Spleen (tissue), 11 donors: ENCODE measurements around the gene PINK1. TPM values are rescaled to one million over a fixed set of nuclear protein-coding genes. Genes with fewer than 3 reads are reported as not detected.

Experiments used
- DNase-seq: peaks from one replicate; pipeline ENCODE4 v3.0.0-alpha.2; 2020
- H3K27ac ChIP-seq, 8 donors: fragments of 200-600 bp; sonication (generic) in 7 of 8; 1 replicate in 4 of 8; 2 replicates in 4 of 8; pipeline versions ENCODE4 v1.5.0 to v1.8.0; 2016 to 2021; ENCODE audit warnings: inconsistent platforms in 4 of 8, mild to moderate bottlenecking in 4 of 8, moderate library complexity in 1 of 8
- H3K27me3 ChIP-seq, 7 donors: fragments of 200-600 bp; sonication (generic) in 6 of 7; replicated peaks in 1 of 7; 1 replicate in 4 of 7; 2 replicates in 3 of 7; pipeline versions ENCODE4 v1.5.0 to v1.8.0; 2016 to 2021; ENCODE audit warnings: inconsistent platforms in 3 of 7, mild to moderate bottlenecking in 1 of 7
- H3K36me3 ChIP-seq, 6 donors: fragments of 200-600 bp; sonication (generic) in 5 of 6; 1 replicate in 4 of 6; 2 replicates in 2 of 6; pipeline versions ENCODE4 v1.5.0 to v1.8.0; 2016 to 2021; ENCODE audit warnings: inconsistent platforms in 2 of 6
- H3K4me1 ChIP-seq, 6 donors: fragments of 200-600 bp; sonication (generic) in 5 of 6; 1 replicate in 3 of 6; 2 replicates in 3 of 6; pipeline versions ENCODE4 v1.5.0 to v1.8.0; 2016 to 2021; ENCODE audit warnings: inconsistent platforms in 3 of 6
- H3K4me3 ChIP-seq, 8 donors: fragments of 200-600 bp; sonication (generic) in 7 of 8; 1 replicate in 4 of 8; 2 replicates in 4 of 8; pipeline versions ENCODE4 v1.5.0 to v1.8.0; 2016 to 2021; ENCODE audit warnings: inconsistent platforms in 4 of 8, mild to moderate bottlenecking in 4 of 8, moderate library complexity in 2 of 8
- H3K9me3 ChIP-seq, 8 donors: fragments of 200-600 bp; sonication (generic) in 7 of 8; 1 replicate in 4 of 8; 2 replicates in 4 of 8; pipeline versions ENCODE4 v1.5.0 to v1.8.0; 2016 to 2021; ENCODE audit warnings: inconsistent platforms in 4 of 8
- CTCF ChIP-seq, 11 experiments: fragments of 200-600 bp in 7 of 11; fragments of 450-650 bp in 4 of 11; sonication (generic) in 4 of 11; IDR thresholded peaks in 8 of 11; conservative IDR thresholded peaks in 3 of 11; 1 replicate in 7 of 11; 2 replicates in 4 of 11; pipeline versions ENCODE4 v1.4.0 to v1.8.0; 2016 to 2021; ENCODE audit warnings: antibody characterized with exemption in 11 of 11, inconsistent platforms in 4 of 11, mild to moderate bottlenecking in 1 of 11
- POLR2A ChIP-seq, 3 donors: fragments of 450-650 bp; IDR thresholded peaks; one replicate each; pipeline ENCODE4 v1.5.1; 2017; ENCODE audit warnings: antibody characterized with exemption in 3 of 3, mild to moderate bottlenecking in 1 of 3
- POLR2AphosphoS5 ChIP-seq, 3 donors: sonication (generic); formaldehyde crosslinking; IDR thresholded peaks; one replicate each; pipeline ENCODE4 v1.5.1; 2017; ENCODE audit warnings: antibody characterized with exemption in 3 of 3
- WGBS, 5 donors: extraction: QIAGEN DNeasy Blood & Tissue Kit in 3 of 5; methylation state at CpG; one replicate each; pipeline versions ENCODE4 v1.1.5 to v1.1.7; 2013 to 2018; 5-methylcytosine and 5-hydroxymethylcytosine counted together
- intact Hi-C: fragments of 100-400 bp; cut with DNase I; formaldehyde crosslinking; loops from one replicate; pipeline ENCODE4 v1.15.0; 2023; ENCODE audit warnings: low total_unique reads
- polyA plus RNA-seq, 3 donors: library from polyadenylated mRNA; stranded (reverse); fragments of 200-250 nt; gene quantifications; one replicate each; pipeline ENCODE4 v1.2.1, GENCODE V29; 2013
- total RNA-seq, 7 donors: library from RNA; depleted of rRNA in 3 of 7; stranded (reverse); fragments of >200 nt in 3 of 7; fragmentation: NEBNext Ultra II Directional in 4 of 7; extraction: Animal tissue kit (Norgen Biotek cat#: 25700) in 4 of 7; gene quantifications; one replicate each; pipeline versions ENCODE4 v1.1.0 to v1.2.1, GENCODE V29; 2016 to 2021
- donor health status: healthy with polysubstance abuse.
- donor health status: DM: no; HTN: no; CAD: no; lungs with moderate emphysema.
- donor health status: DM: no; HTN: no; CAD: no.
- donor health status: Bipolar disorder and iron deficiency.
- donor health status: healthy.
- donor health status: DM: no; HTN: no; CAD: no.
- donor health status: DM: yes; HTN: yes; CAD: no.

The PINK1 gene
- total and polyA plus RNA-seq, 10 donors: 20.3 to 73.4 (median 47.9) TPM

- 78 to 89% (median 84%) methylated on average over 5 of the region's 5 CpGs for WGBS, 5 donors
- TF ChIP-seq POLR2AphosphoS5 (IDR thresholded peaks at IDR 0.05) (no peak), POLR2A (IDR thresholded peaks at IDR 0.05) (no peak), CTCF (IDR thresholded peaks at IDR 0.05 in 8 of 11, conservative IDR thresholded peaks at IDR 0.05 in 3 of 11) (no peak)
- intact Hi-C loops: no loop called here
Observed at GRCh38 chr1:20600156-20600555, 33.1 kb upstream of the PINK1 start.

DNA sequence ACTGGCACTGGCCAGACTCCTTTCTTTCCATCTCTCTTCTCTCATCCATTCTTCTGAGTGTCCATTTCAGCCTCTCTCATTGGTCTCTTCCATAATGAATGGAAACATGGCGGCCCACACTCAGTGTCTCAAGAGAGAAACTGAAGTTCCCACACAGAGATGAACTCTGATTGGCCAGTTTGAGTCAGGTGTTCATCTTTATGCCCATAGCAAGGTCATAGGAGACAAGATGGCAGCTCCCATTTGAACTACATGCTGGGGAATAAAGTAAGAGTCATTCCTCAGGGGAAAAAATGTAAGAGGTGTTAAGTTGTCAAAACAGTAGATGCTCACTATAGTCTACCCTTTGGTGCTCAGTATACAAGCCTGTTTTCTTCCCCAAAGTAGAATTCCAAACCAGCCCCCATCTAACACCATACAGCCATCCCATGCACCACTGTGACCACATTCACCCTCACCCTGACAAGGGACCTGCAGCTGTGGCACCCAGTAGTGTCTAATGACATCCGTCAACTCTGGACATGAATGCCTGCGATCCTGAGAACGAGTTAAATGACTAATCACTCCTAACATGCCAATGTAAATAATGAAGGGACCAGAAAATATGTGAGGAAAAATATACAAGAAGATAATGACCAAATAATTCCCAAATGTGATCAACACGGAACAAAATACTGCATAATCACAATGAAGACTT lies 32.0 kb upstream of the PINK1 start:
- Histone ChIP-seq H3K27me3 (peaks cover 0 to 9% (median 0%) of the 10 kb centered on the region in 7 donors), H3K9me3 (no peaks in the 10 kb centered on the region), H3K4me3 (no peak overlapping the region), H3K36me3 (no peaks in the 10 kb centered on the region), H3K4me1 (peaks cover 0 to 41% (median 4%) of the 10 kb centered on the region in 6 donors), H3K27ac (peak overlapping the region in 2 of 8 donors; percentile 14 to 82)
- DNase-seq: no peak
- intact Hi-C loops: no loop called here
- TF ChIP-seq CTCF (IDR thresholded peaks at IDR 0.05 in 8 of 11, conservative IDR thresholded peaks at IDR 0.05 in 3 of 11) (no peak), POLR2AphosphoS5 (IDR thresholded peaks at IDR 0.05) (no peak), POLR2A (IDR thresholded peaks at IDR 0.05) (no peak)
- 55 to 77% (median 69%) methylated on average over 5 of the region's 5 CpGs for WGBS, 5 donors

More at GRCh38 chr1:20600156-20600555, 33.1 kb upstream of the PINK1 start:
- Histone ChIP-seq H3K4me1 (peaks cover 0 to 51% (median 4%) of the 10 kb centered on the region in 6 donors), H3K9me3 (no peaks in the 10 kb centered on the region), H3K4me3 (no peak overlapping the region), H3K27ac (peak overlapping the region in 2 of 8 donors; percentile 19 to 82), H3K27me3 (peaks cover 0 to 9% (median 0%) of the 10 kb centered on the region in 7 donors), H3K36me3 (no peaks in the 10 kb centered on the region)
- DNase-seq: no peak

DNA sequence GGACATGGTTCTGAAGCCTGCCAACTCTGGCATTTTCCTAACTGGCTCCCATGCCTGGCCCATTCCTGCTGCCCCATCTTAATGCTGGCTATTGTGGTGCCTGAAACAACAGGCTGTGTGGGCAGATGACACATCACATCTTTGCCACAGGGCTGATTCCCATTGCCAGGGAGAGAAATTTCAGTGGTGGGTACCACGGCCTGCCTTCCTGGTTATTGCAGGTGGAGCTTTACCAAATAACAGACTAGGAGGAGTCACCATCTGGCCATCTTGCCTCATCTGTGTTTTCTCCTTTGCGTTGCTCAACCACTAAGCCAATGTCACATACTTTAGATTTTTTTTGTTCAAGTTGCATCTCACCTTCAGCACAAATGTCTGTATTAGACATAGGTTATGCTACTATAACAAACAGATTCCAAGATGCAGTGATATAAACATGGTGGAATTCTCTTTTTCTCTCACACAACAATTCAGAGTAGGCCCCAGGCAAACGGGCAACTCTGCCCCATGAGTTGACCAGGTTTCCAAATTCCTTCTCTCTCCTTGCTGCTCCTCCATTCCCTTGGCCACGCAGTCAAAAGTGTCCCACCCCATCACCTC lies 30.3 kb upstream of the PINK1 start:
- H3K27me3 ChIP-seq: peaks cover 0 to 9% (median 0%) of the 10 kb centered on the region in 7 donors
- DNase-seq: no peak

More for the DNA sequence above, 30.3 kb upstream of the PINK1 start:
- Histone ChIP-seq H3K4me1 (peaks cover 0 to 33% (median 0%) of the 10 kb centered on the region in 6 donors), H3K4me3 (peak overlapping the region in 1 of 8 donors; percentile 7), H3K27ac (peak overlapping the region in 6 of 8 donors; percentile 44 to 82 (median 68)), H3K36me3 (no peaks in the 10 kb centered on the region), H3K9me3 (no peaks in the 10 kb centered on the region)
- intact Hi-C loops: no loop called here
- no peak for TF ChIP-seq CTCF (IDR thresholded peaks at IDR 0.05 in 8 of 11, conservative IDR thresholded peaks at IDR 0.05 in 3 of 11)
- TF ChIP-seq POLR2A (IDR thresholded peaks at IDR 0.05): no peak
- no peak for TF ChIP-seq POLR2AphosphoS5 (IDR thresholded peaks at IDR 0.05)
- 55 to 93% (median 76%) methylated on average over 4 of the region's 4 CpGs for WGBS, 5 donors
